Neuronal stem cell (in vitro differentiated cells): ENCODE data around the gene AMZ2.
"Not testable (repeated sequence)": the region's sequence is repeated elsewhere in the genome, so short reads cannot be mapped to it uniquely, and the experiment has no call there.

ENCODE experiments used
- DNase-seq: peaks from one replicate; pipeline ENCODE4 v3.0.0-alpha.2; 2013; ENCODE audit warnings: low spot score
- H2AFZ ChIP-seq: one replicate; pipeline ENCODE4 v1.6.1; 2013; ENCODE audit warnings: mild to moderate bottlenecking, low read length, inconsistent platforms
- H2AK5ac ChIP-seq: 2 replicates; pipeline ENCODE4 v1.6.1; 2013; ENCODE audit warnings: low read depth, mild to moderate bottlenecking, inconsistent platforms, low read length, moderate library complexity, mixed read lengths
- H2BK120ac ChIP-seq: 2 replicates; pipeline ENCODE4 v1.6.1; 2013; ENCODE audit warnings: low read depth, mild to moderate bottlenecking, inconsistent platforms, low read length, moderate library complexity, mixed read lengths
- H2BK12ac ChIP-seq: one replicate; pipeline ENCODE4 v1.6.1; 2013; ENCODE audit warnings: low read length, inconsistent platforms
- H2BK15ac ChIP-seq: 2 replicates; pipeline ENCODE4 v1.6.1; 2013; ENCODE audit warnings: mild to moderate bottlenecking, low read length, inconsistent platforms, mixed read lengths
- H2BK5ac ChIP-seq: one replicate; pipeline ENCODE4 v1.6.1; 2013; ENCODE audit warnings: inconsistent platforms, mild to moderate bottlenecking, low read length, moderate library complexity
- H3K14ac ChIP-seq: one replicate; pipeline ENCODE4 v1.6.1; 2013; ENCODE audit warnings: low read length, inconsistent platforms
- H3K18ac ChIP-seq: 2 replicates; pipeline ENCODE4 v1.6.1; 2013; ENCODE audit warnings: low read length, inconsistent platforms
- H3K23ac ChIP-seq: 2 replicates; pipeline ENCODE4 v1.6.1; 2013; ENCODE audit warnings: low read depth, mild to moderate bottlenecking, mixed read lengths, low read length, inconsistent platforms; ENCODE audit not compliant: poor library complexity
- H3K27ac ChIP-seq: replicated peaks from 3 replicates; pipeline ENCODE4 v1.5.1; 2013; ENCODE audit warnings: low read length, inconsistent platforms
- H3K27me3 ChIP-seq, 3 experiments: 2 replicates each; pipeline ENCODE4 v1.6.1; 2013; ENCODE audit warnings: low read length in 3 of 3, mild to moderate bottlenecking in 2 of 3, inconsistent platforms in 1 of 3, low read depth in 1 of 3, mixed read lengths in 1 of 3, moderate library complexity in 1 of 3; ENCODE audit not compliant: control insufficient read depth in 3 of 3, insufficient read depth in 3 of 3
- H3K36me3 ChIP-seq, 2 donors: replicated peaks in 1 of 2; 2 replicates each; pipeline ENCODE4 v1.6.1; 2013; ENCODE audit warnings: low read length in 2 of 2; ENCODE audit not compliant: control insufficient read depth in 2 of 2, insufficient read depth in 2 of 2
- H3K4ac ChIP-seq: 2 replicates; pipeline ENCODE4 v1.6.1; 2013; ENCODE audit warnings: inconsistent platforms, mild to moderate bottlenecking, low read length, moderate library complexity
- H3K4me1 ChIP-seq, 2 donors: 1 replicate in 1 of 2; 2 replicates in 1 of 2; pipeline ENCODE4 v1.6.1; 2013; ENCODE audit warnings: low read length in 2 of 2, low read depth in 1 of 2; ENCODE audit not compliant: control insufficient read depth in 2 of 2, insufficient read depth in 1 of 2
- H3K4me2 ChIP-seq: one replicate; pipeline ENCODE4 v1.6.1; 2013; ENCODE audit warnings: mild to moderate bottlenecking, low read length, inconsistent platforms; ENCODE audit not compliant: insufficient read depth, poor library complexity, severe bottlenecking
- H3K4me3 ChIP-seq, 2 donors: 2 replicates each; pipeline ENCODE4 v1.5.1; 2013; ENCODE audit warnings: low read length in 2 of 2, mild to moderate bottlenecking in 2 of 2, inconsistent platforms in 1 of 2, moderate library complexity in 1 of 2
- H3K79me1 ChIP-seq: one replicate; pipeline ENCODE4 v1.6.1; 2013; ENCODE audit warnings: low read depth, mild to moderate bottlenecking, inconsistent platforms, low read length, moderate library complexity
- H3K9ac ChIP-seq: one replicate; pipeline ENCODE4 v1.6.1; 2013; ENCODE audit warnings: mild to moderate bottlenecking, low read depth, low read length, inconsistent platforms; ENCODE audit not compliant: poor library complexity
- H3K9me3 ChIP-seq, 2 donors: replicated peaks in 1 of 2; 2 replicates each; pipeline versions ENCODE3 to v1.6.1; 2013; ENCODE audit warnings: low read length in 2 of 2, mild to moderate bottlenecking in 2 of 2, inconsistent platforms in 1 of 2, low read depth in 1 of 2, mixed read lengths in 1 of 2, moderate library complexity in 1 of 2; ENCODE audit not compliant: control insufficient read depth in 2 of 2, insufficient read depth in 1 of 2
- H4K8ac ChIP-seq: one replicate; pipeline ENCODE4 v1.6.1; 2013; ENCODE audit warnings: low read depth, mild to moderate bottlenecking, inconsistent platforms, low read length, moderate library complexity
- H4K91ac ChIP-seq: one replicate; pipeline ENCODE4 v1.6.1; 2013; ENCODE audit warnings: low read length, low read depth, mild to moderate bottlenecking, inconsistent platforms; ENCODE audit not compliant: poor library complexity
- WGBS, 2 donors: extraction: QIAGEN DNeasy Blood & Tissue Kit; methylation state at CpG; one replicate each; pipeline ENCODE4 v1.1.7; 2013; ENCODE audit warnings: missing lambda C conversion rate in 2 of 2, mixed read lengths in 1 of 2; ENCODE audit not compliant: insufficient read length in 2 of 2, insufficient replicate concordance in 1 of 2; ENCODE audit errors: extremely low coverage in 2 of 2; 5-methylcytosine and 5-hydroxymethylcytosine counted together

Gene AMZ2

DNA sequence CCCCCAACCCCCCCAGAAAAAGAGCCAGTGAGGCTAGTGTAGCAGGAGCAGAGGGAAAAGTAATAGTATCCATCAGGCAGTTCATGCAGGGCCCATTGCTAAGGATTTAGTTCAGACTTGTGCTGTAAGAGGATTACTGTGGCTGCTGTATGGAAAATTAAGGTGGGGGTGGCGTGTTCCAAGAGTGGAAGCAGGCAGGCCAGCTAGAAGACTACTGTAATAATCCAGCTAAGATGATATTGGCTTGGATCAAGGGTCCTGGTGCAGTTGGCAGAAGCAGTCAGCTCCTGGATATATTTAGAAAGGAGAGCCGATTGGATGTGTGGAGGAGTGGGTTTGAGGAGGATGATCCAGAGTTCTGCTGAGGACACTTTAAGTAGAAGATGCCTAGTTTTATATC lies 14.6 kb downstream of the AMZ2 start:
- H3K9me3 ChIP-seq, H3K27me3 ChIP-seq, H4K91ac ChIP-seq, H2BK15ac ChIP-seq, H3K4me1 ChIP-seq, H3K4me3 ChIP-seq, H2AFZ ChIP-seq, H3K79me1 ChIP-seq, DNase-seq, H3K4ac ChIP-seq, H2BK5ac ChIP-seq, H2BK120ac ChIP-seq, H3K23ac ChIP-seq, H2BK12ac ChIP-seq, H3K9ac ChIP-seq, H2AK5ac ChIP-seq, H3K18ac ChIP-seq, H3K4me2 ChIP-seq, H3K27ac ChIP-seq, H3K14ac ChIP-seq, H4K8ac ChIP-seq: not testable (repeated sequence)
- WGBS, 2 donors = no CpG with 5 or more reads among the region's 2 CpGs
- H3K36me3 ChIP-seq = peaks cover 0 to 15% of the 10 kb centered on the region in 2 donors

DNA sequence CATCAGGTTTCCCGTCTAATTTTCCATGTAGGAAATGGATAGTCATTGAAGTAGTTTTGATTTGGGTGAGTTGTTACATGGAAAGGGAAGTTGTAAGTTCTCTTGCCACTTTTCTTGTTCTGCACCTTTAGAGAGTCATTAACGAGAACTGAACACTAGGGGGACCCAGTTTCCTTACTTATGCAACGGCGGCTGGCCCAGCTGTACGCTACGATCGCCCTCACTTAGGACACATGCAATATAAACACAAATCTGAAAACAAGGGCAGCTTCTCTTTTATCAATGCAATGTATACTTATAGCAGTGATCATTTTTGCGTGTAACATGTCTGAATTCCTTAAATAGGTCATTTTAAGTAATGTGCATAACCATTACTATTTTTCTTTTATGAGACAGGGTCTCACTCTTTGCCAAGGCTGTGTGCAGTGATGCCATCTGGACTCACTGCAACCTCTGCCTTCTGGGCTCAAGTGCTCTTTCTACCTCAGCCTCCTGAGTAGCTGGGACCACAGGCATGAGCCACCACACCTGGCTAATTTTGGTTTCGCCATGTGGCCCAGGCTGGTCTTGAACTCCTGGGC lies 15.3 kb downstream of the AMZ2 start:
- H4K91ac ChIP-seq, H3K18ac ChIP-seq, H2BK12ac ChIP-seq, H2BK120ac ChIP-seq, H3K79me1 ChIP-seq, H3K4ac ChIP-seq, H4K8ac ChIP-seq, H2BK5ac ChIP-seq, H3K27me3 ChIP-seq, H2BK15ac ChIP-seq, H3K4me1 ChIP-seq, DNase-seq, H3K27ac ChIP-seq, H3K9ac ChIP-seq, H2AFZ ChIP-seq, H3K4me3 ChIP-seq, H3K9me3 ChIP-seq, H3K14ac ChIP-seq, H2AK5ac ChIP-seq, H3K4me2 ChIP-seq: not testable (repeated sequence)
- WGBS, 2 donors = no CpG with 5 or more reads among the region's 9 CpGs
- Histone ChIP-seq H3K23ac (peak overlapping the region; percentile 44), H3K36me3 (peaks cover 0 to 22% of the 10 kb centered on the region in 2 donors)

DNA sequence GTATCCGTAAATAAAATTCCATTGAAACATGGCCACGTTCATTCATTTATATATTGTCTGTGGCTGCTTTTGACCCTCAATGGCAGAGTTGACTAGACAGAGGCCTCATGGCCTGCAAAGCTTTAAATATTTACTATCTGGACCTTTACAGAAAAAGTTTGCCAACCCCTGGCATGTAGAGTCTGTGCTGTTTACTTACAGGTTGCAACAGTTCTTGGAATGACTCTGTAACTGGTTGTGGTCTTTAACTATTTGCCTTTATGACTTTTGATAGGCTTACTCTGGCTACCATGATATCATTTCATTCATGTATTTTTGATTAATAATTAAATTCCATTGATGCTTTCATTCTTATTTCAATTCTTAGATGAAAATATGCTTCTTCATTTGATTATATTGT lies 18.0 kb downstream of the AMZ2 start:
- not testable (repeated sequence) for H2BK5ac ChIP-seq, H3K27ac ChIP-seq, H3K9me3 ChIP-seq, H3K27me3 ChIP-seq, H2BK15ac ChIP-seq, H3K23ac ChIP-seq, H2AK5ac ChIP-seq, DNase-seq, H3K9ac ChIP-seq, H3K4me2 ChIP-seq, H3K4me1 ChIP-seq, H4K91ac ChIP-seq, H3K18ac ChIP-seq, H2BK12ac ChIP-seq, H4K8ac ChIP-seq, H3K4me3 ChIP-seq, H2AFZ ChIP-seq, H2BK120ac ChIP-seq, H3K79me1 ChIP-seq, H3K4ac ChIP-seq, H3K14ac ChIP-seq
- H3K36me3 ChIP-seq = peaks cover 0 to 39% of the 10 kb centered on the region in 2 donors
- WGBS, 2 donors = no CpG with 5 or more reads among the region's 2 CpGs

DNA sequence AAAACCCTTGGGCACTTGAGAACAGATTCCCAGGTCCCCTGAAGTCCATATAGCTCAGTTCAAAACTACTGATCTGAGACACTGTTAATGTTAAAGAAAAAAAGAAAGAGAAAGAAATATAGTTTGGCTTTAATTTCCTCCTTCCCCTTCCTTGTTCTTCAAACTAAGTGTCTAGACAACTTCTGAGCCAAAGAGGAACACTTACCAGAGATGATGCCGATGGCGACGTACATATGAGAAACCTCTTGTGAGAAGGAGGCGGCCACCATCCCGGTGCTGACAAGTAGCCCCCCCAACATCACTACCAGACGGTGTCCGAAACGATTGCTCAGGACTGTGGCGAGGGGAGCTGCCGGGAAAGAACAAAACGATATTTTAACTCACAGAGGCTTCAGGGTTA lies 25.9 kb downstream of the AMZ2 start:
- Histone ChIP-seq H2BK5ac (no peak overlapping the region), H2BK120ac (no peak overlapping the region), H3K27ac (no peak overlapping the region), H3K4me2 (no peak overlapping the region), H2AFZ (no peak overlapping the region), H3K4me1 (no peaks in the 10 kb centered on the region), H4K8ac (no peak overlapping the region), H3K4ac (no peak overlapping the region), H4K91ac (no peak overlapping the region), H3K23ac (no peak overlapping the region), H3K36me3 (peaks cover 0 to 75% of the 10 kb centered on the region in 2 donors), H3K27me3 (no peaks in the 10 kb centered on the region), H3K9me3 (peaks cover 2 to 13% of the 10 kb centered on the region in 2 donors), H3K79me1 (no peaks in the 10 kb centered on the region), H2BK15ac (no peak overlapping the region), H3K4me3 (no peak overlapping the region), H3K9ac (no peak overlapping the region), H3K14ac (no peak overlapping the region), H2AK5ac (no peak overlapping the region), H2BK12ac (no peak overlapping the region), H3K18ac (no peak overlapping the region)
- DNase-seq = no peak
- no CpG with 5 or more reads among the region's 11 CpGs for WGBS, 2 donors
